A549 treated with ZK216348 at 1 μM for 4 hours (cell line): ENCODE measurements around the gene PPCDC. TPM values are rescaled to one million over a fixed set of nuclear protein-coding genes. Genes with fewer than 3 reads are reported as not detected.

Experiments used
- total RNA-seq: library from RNA; stranded (reverse); fragments of 200-300 nt; extraction: Qiagen RNA extraction; gene quantifications from 5 replicates; pipeline ENCODE4 v1.2.3, GENCODE V29; 2022; ENCODE audit warnings: low read depth

The PPCDC gene
- 12.9 to 21.8 TPM (median 19.3 TPM) in 5 replicates for total RNA-seq

GRCh38 chr15:75023181-75023871, at the start of gene PPCDC:
Gene PPCDC, plus strand, starts transcription at chr15:75023590. Its CDS starts 4,729 bp downstream, at chr15:75028319.

GRCh38 chr15:74995182-74995778, 28.1 kb upstream of the PPCDC start, which contains the start of gene SCAMP5:
Gene SCAMP5, plus strand, starts transcription at chr15:74995563. Its CDS starts 16,277 bp downstream, at chr15:75011840.

Other genes starting within 250 kb of the PPCDC start
- 47.1 to 73.2 TPM (median 65.0 TPM) in 5 replicates for gene CSK, start 241.5 kb upstream of the PPCDC start, total RNA-seq
- gene LMAN1L, start 210.8 kb upstream of the PPCDC start, total RNA-seq, result not detected in 5 replicates
- gene CPLX3, start 197.0 kb upstream of the PPCDC start, total RNA-seq, result 0.07 TPM in 1 of 5 replicates, not detected in the others
- gene ULK3, start 180.4 kb upstream of the PPCDC start, total RNA-seq, result 22.1 to 39.8 TPM (median 34.1 TPM) in 5 replicates
- gene SCAMP2, start 150.2 kb upstream of the PPCDC start, total RNA-seq, result 48.5 to 73.4 TPM (median 68.1 TPM) in 5 replicates
- 28.1 to 34.6 TPM (median 31.0 TPM) in 5 replicates for gene MPI, start 133.5 kb upstream of the PPCDC start, total RNA-seq
- gene FAM219B, start 116.7 kb upstream of the PPCDC start, total RNA-seq, result 30.5 to 42.8 TPM (median 38.0 TPM) in 5 replicates
- 535 to 602 TPM (median 542 TPM) in 5 replicates for gene COX5A, start 85.5 kb upstream of the PPCDC start, total RNA-seq
- 20.2 to 29.5 TPM (median 28.6 TPM) in 5 replicates for gene RPP25, start 66.8 kb upstream of the PPCDC start, total RNA-seq
- 9.3 to 13.3 TPM (median 11.7 TPM) in 5 replicates for gene SCAMP5, start 28.0 kb upstream of the PPCDC start, total RNA-seq
- gene C15orf39, start 178.3 kb downstream of the PPCDC start, total RNA-seq, result 19.8 to 32.8 TPM (median 32.5 TPM) in 5 replicates
- not detected in 5 replicates for gene GOLGA6C, start 234.7 kb downstream of the PPCDC start, total RNA-seq